Natural killer cell (primary cell): ENCODE measurements around the gene SOX12. TPM values are rescaled to one million over a fixed set of nuclear protein-coding genes. Genes with fewer than 3 reads are reported as not detected.

ENCODE experiments used
- ATAC-seq, 3 donors: fragments of 150-1000 bp in 2 of 3; fragments of 200-7000 bp in 1 of 3; cut with Tn5 transposase; 1 replicate in 1 of 3; 2 replicates in 2 of 3; pipeline ENCODE4 v1.10.0; 2021; ENCODE audit warnings: mild to moderate bottlenecking in 2 of 3, moderate library complexity in 2 of 3
- DNase-seq, 2 donors: peaks; one replicate each; pipeline versions ENCODE4 v3.0.0 to v3.0.0-alpha.2; 2013 to 2021; ENCODE audit warnings: mixed read lengths in 1 of 2
- H3K27ac ChIP-seq: one replicate; pipeline ENCODE4 v1.5.1; 2013; ENCODE audit warnings: mild to moderate bottlenecking, low read length
- H3K27me3 ChIP-seq: one replicate; pipeline ENCODE4 v1.6.1; 2013; ENCODE audit warnings: low read length; ENCODE audit not compliant: control insufficient read depth, insufficient read depth
- H3K36me3 ChIP-seq: one replicate; pipeline ENCODE4 v1.6.1; 2013; ENCODE audit warnings: low read length; ENCODE audit not compliant: control insufficient read depth, insufficient read depth
- H3K4me1 ChIP-seq: one replicate; pipeline ENCODE4 v1.6.1; 2013; ENCODE audit warnings: low read length; ENCODE audit not compliant: control insufficient read depth, insufficient read depth
- H3K4me3 ChIP-seq: one replicate; pipeline ENCODE4 v1.5.1; 2013; ENCODE audit warnings: low read length
- H3K9me3 ChIP-seq: one replicate; pipeline ENCODE4 v1.6.1; 2013; ENCODE audit warnings: low read length; ENCODE audit not compliant: control insufficient read depth, insufficient read depth
- H3K27ac Mint-ChIP-seq, 2 donors: one replicate each; pipeline ENCODE4 v1.8.0; 2022; ENCODE audit warnings: mild to moderate bottlenecking in 2 of 2, mixed read lengths in 2 of 2, moderate library complexity in 1 of 2
- H3K27me3 Mint-ChIP-seq, 2 donors: one replicate each; pipeline ENCODE4 v1.8.0; 2022; ENCODE audit warnings: low read depth in 2 of 2, mixed read lengths in 2 of 2
- H3K36me3 Mint-ChIP-seq: one replicate; pipeline ENCODE4 v1.8.0; 2022; ENCODE audit warnings: mixed read lengths
- H3K4me1 Mint-ChIP-seq, 2 donors: one replicate each; pipeline ENCODE4 v1.8.0; 2022; ENCODE audit warnings: mixed read lengths in 2 of 2
- H3K4me3 Mint-ChIP-seq: one replicate; pipeline ENCODE4 v1.8.0; 2022; ENCODE audit warnings: mild to moderate bottlenecking, moderate library complexity, mixed read lengths
- H3K9me3 Mint-ChIP-seq, 2 donors: one replicate each; pipeline ENCODE4 v1.8.0; 2022; ENCODE audit warnings: mixed read lengths in 2 of 2
- WGBS: methylation state at CpG from one replicate; pipeline ENCODE4 v1.1.7; 2013; ENCODE audit warnings: missing lambda C conversion rate; ENCODE audit not compliant: insufficient coverage; 5-methylcytosine and 5-hydroxymethylcytosine counted together
- intact Hi-C: fragments of 100-400 bp; cut with micrococcal nuclease; formaldehyde crosslinking; loops from one replicate; pipeline ENCODE4 v1.14.2; 2022
- total RNA-seq, 4 donors: library from RNA; stranded (reverse); fragments of 120-200 nt in 1 of 4; gene quantifications; one replicate each; pipeline versions ENCODE4 v1.2.3 to v1.2.4, GENCODE V29; 2013 to 2022
- TF ChIP-seq, protein P1 (sequence below): fragments of 200-600 bp; IDR thresholded peaks from one replicate; pipeline ENCODE4 v1.8.0; 2022; ENCODE audit warnings: antibody characterized with exemption

SOX12 gene
- 1 to 10 TPM; 2.3 to 4.6 (median 2.9) TPM for total RNA-seq
- 1.4 TPM for total RNA-seq (2013)

DNA sequence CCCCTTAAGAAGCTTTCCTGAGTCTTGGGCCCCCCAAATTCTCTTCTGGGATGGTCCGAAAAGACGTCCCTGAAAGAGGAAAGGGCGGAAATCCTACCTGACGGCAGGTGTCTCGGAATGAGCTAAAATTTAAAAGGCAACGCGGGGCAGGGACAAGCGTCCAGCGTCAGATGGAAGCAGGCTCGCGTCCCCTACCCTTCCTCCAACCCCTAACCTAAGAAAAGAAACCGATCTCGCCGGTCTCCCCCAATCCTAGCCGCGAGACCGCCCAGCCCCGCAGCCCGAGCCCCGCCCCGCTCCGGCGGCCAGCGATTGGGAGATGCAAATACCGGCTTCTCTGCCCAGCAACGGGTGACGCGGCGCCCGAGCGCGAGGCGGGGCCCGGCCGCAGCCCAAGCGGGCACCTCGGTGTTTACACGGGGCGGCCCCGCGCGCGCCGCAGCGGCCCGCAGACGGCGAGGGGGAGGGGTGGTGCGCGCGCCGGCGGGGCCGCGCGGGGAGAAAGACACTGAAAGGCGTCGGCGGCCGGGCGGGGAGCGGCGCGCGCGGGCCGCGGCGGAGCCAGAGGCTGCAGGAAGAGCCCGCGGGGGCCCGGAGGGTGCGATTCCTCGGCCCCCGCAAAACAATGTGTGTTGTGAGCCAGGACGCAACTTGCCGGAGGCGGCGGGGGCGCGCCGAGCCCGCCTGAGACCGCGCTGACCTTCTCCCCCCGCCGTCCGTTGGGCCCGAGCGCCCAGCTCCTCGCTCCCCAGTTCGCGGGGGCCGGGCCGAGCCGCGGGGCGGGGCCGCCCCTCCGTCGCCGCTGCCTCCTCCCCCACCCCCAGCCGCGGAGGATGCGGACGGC lies at the start of gene SOX12:
Gene SOX12, plus strand, starts transcription at position 508 of the 844 bp plus-strand sequence. CDS start 373 bp downstream, outside the sequence.
- peak within 1 kb of the TSS; percentile 60 for H3K27ac ChIP-seq
- peak within 1 kb of the TSS; percentile 59 for H3K4me3 ChIP-seq
- H3K27me3 ChIP-seq = no peaks in the 10 kb centered on the region
- DNase-seq = peak; percentile 96 to 98
- H3K9me3 ChIP-seq = no peaks in the 10 kb centered on the region
- intact Hi-C loops = loop anchor here (2.0 kb wide), 1 partner anchor 14 kb away; no protein-coding TSS in a partner anchor
- TF ChIP-seq, protein P1, sequence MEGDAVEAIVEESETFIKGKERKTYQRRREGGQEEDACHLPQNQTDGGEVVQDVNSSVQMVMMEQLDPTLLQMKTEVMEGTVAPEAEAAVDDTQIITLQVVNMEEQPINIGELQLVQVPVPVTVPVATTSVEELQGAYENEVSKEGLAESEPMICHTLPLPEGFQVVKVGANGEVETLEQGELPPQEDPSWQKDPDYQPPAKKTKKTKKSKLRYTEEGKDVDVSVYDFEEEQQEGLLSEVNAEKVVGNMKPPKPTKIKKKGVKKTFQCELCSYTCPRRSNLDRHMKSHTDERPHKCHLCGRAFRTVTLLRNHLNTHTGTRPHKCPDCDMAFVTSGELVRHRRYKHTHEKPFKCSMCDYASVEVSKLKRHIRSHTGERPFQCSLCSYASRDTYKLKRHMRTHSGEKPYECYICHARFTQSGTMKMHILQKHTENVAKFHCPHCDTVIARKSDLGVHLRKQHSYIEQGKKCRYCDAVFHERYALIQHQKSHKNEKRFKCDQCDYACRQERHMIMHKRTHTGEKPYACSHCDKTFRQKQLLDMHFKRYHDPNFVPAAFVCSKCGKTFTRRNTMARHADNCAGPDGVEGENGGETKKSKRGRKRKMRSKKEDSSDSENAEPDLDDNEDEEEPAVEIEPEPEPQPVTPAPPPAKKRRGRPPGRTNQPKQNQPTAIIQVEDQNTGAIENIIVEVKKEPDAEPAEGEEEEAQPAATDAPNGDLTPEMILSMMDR = no peak
- H3K27me3 Mint-ChIP-seq = no peaks in the 10 kb centered on the region
- H3K36me3 Mint-ChIP-seq = no peaks in the 10 kb centered on the region
- H3K36me3 ChIP-seq = no peaks in the 10 kb centered on the region
- H3K9me3 Mint-ChIP-seq = no peaks in the 10 kb centered on the region
- ATAC-seq = peak; percentile 79 to 89 (median 82)
- under 1% methylated on average over 106 of the region's 106 CpGs for WGBS
- peak within 1 kb of the TSS; percentile 91 for H3K4me3 Mint-ChIP-seq
- peaks cover 39% of the 10 kb centered on the region for H3K4me1 ChIP-seq
- H3K27ac Mint-ChIP-seq = peak within 1 kb of the TSS; percentile 70 to 74
- peaks cover 0 to 14% of the 10 kb centered on the region in 2 donors for H3K4me1 Mint-ChIP-seq

DNA sequence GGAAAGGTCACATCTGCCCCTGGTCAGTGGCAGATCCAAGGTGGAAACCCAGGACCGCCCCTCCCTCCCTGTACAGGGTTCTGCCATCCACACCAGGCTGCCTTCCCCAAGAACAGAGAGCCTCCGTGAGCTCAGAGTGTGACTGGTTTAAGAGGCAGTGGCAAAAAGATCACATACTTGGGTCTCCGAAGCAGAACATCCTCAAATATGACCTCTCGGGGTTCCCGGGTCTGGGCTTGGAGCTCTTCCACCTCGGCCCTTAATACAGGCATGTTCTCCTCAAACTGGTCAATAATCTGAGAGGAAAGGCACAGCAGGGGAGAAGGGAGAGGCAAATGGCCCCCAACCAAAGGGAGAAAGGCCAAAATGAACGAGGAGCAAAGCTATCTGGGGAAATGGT lies 49.6 kb upstream of the SOX12 start:
- Histone ChIP-seq H3K4me1 (no peaks in the 10 kb centered on the region), H3K36me3 (no peaks in the 10 kb centered on the region), H3K9me3 (no peaks in the 10 kb centered on the region), H3K27me3 (no peaks in the 10 kb centered on the region), H3K27ac (no peak overlapping the region), H3K4me3 (no peak overlapping the region)
- H3K27ac Mint-ChIP-seq = no peak overlapping the region
- H3K9me3 Mint-ChIP-seq = no peaks in the 10 kb centered on the region
- no peaks in the 10 kb centered on the region for H3K27me3 Mint-ChIP-seq
- TF ChIP-seq, protein P1 = no peak
- intact Hi-C loops = no loop called here
- no peak overlapping the region for H3K4me3 Mint-ChIP-seq
- no peaks in the 10 kb centered on the region for H3K4me1 Mint-ChIP-seq
- no peak for ATAC-seq
- H3K36me3 Mint-ChIP-seq = no peaks in the 10 kb centered on the region
- no peak for DNase-seq
- 86% methylated on average over 7 of the region's 7 CpGs for WGBS

DNA sequence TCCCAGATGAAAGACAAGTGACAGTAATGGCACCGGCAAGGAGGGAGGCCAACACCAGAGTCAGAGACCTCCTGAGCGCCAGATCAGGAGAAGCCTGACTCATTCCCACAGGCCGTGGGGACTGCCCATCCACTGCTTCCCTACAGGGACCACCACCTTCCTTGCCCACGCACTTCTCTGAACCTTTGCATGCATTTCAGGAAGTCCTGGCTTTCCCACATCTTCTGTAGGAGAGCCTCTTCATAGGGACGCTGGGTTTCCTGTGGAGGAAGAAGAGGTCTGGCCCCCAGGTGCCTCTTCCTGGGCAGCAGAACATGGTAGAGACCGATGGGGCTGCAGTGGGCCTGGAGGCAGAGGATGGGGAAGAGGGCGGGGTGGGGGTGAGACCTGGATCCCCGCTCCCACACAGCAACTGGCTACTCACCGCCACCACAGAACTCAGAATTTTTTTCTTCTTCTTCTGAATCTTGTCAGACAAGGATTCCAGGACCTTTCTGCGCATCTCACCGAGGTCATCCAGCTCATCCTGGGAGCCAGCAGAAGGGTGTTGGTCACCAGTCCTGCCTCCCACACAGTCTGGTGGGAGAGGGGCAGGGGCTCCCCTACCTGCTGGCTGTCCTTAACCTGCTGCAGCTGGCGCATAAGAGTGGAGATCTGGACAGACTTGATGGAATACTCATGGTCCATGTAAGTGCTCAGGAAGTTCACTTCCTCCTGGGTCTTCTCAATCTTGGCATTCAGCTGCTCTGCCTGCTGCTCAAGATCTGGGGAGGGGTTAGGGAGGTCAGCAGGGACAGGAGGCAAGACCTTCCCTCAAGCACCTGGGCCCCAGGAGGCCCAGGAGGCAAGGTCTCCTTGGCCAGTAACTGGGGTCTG lies 48.5 kb upstream of the SOX12 start:
- Histone ChIP-seq H3K36me3 (no peaks in the 10 kb centered on the region), H3K4me3 (no peak overlapping the region), H3K27ac (no peak overlapping the region), H3K9me3 (no peaks in the 10 kb centered on the region), H3K4me1 (no peaks in the 10 kb centered on the region), H3K27me3 (no peaks in the 10 kb centered on the region)
- no peaks in the 10 kb centered on the region for H3K27me3 Mint-ChIP-seq
- H3K9me3 Mint-ChIP-seq = no peaks in the 10 kb centered on the region
- no peaks in the 10 kb centered on the region for H3K36me3 Mint-ChIP-seq
- 91% methylated on average over 12 of the region's 12 CpGs for WGBS
- H3K27ac Mint-ChIP-seq = no peak overlapping the region
- DNase-seq (no peak), ATAC-seq (no peak)
- TF ChIP-seq, protein P1 = no peak
- intact Hi-C loops = no loop called here
- H3K4me3 Mint-ChIP-seq = no peak overlapping the region
- H3K4me1 Mint-ChIP-seq = no peaks in the 10 kb centered on the region
